ENCODE measurements around the gene EIF4EBP2. TPM values are rescaled to one million over a fixed set of nuclear protein-coding genes. Genes with fewer than 3 reads are reported as not detected.

The EIF4EBP2 gene
- total and polyA plus RNA-seq, 2 of the 13 experiments (the other 11 are each of a cell fraction or from before 2014, with no cell fraction given) = 16.9 to 22.0 TPM

- no peak for TF ChIP-seq NFAT5 (CRISPR knock-in tag; IDR thresholded peaks at IDR 0.05)
- 0 out of 2 replicates have a peak, but pooled peaks have one; percentile 25 for TF ChIP-seq ZNF556 (CRISPR knock-in tag; IDR thresholded peaks at IDR 0.05; ENCODE audit: borderline replicate concordance)
- TF ChIP-seq RARG (CRISPR knock-in tag; IDR thresholded peaks at IDR 0.05; ENCODE audit: low read depth) = no peak
- TF ChIP-seq HMGA1 (CRISPR knock-in tag; conservative IDR thresholded peaks at IDR 0.05) = no peak
- no peak for TF ChIP-seq FOXK2 (IDR thresholded peaks at IDR 0.05)
- TF ChIP-seq ATF2 (CRISPR knock-in tag; IDR thresholded peaks at IDR 0.05) = no peak
- no peak for TF ChIP-seq ZNF597 (CRISPR knock-in tag; IDR thresholded peaks at IDR 0.05)
- TF ChIP-seq THAP11 (CRISPR knock-in tag; IDR thresholded peaks at IDR 0.05) = no peak
- no peak for TF ChIP-seq HNF1B (CRISPR knock-in tag; IDR thresholded peaks at IDR 0.05)
- no peak for TF ChIP-seq FOXO4 (CRISPR knock-in tag; conservative IDR thresholded peaks at IDR 0.05)
- no peak for TF ChIP-seq HDAC1 (CRISPR knock-in tag; IDR thresholded peaks at IDR 0.05)
- no peak for TF ChIP-seq SKI (IDR thresholded peaks at IDR 0.05; ENCODE audit: partially characterized antibody)
- TF ChIP-seq DNMT1 (CRISPR knock-in tag; IDR thresholded peaks at IDR 0.05) = no peak
- TF ChIP-seq TIGD3 (CRISPR knock-in tag; IDR thresholded peaks at IDR 0.05; ENCODE audit: borderline replicate concordance) = no peak
- TF ChIP-seq ZNF569 (CRISPR knock-in tag; IDR thresholded peaks at IDR 0.05; ENCODE audit: borderline replicate concordance) = no peak
- no peak for TF ChIP-seq ZNF615 (CRISPR knock-in tag; IDR thresholded peaks at IDR 0.05; ENCODE audit: borderline replicate concordance)
These were observed 22.2 kb upstream of the EIF4EBP2 start (continued) for GRCh38 chr10:70381471-70382421.
